Measurements from ENCODE around the gene PFKP.
"Not testable (repeated sequence)": the region's sequence is repeated elsewhere in the genome, so short reads cannot be mapped to it uniquely, and the experiment has no call there.

PFKP gene

GRCh38 chr10:3098689-3099088 lies 31.3 kb downstream of the PFKP start:
- no peak for DNase-seq (ENCODE audit: low spot score)

DNA sequence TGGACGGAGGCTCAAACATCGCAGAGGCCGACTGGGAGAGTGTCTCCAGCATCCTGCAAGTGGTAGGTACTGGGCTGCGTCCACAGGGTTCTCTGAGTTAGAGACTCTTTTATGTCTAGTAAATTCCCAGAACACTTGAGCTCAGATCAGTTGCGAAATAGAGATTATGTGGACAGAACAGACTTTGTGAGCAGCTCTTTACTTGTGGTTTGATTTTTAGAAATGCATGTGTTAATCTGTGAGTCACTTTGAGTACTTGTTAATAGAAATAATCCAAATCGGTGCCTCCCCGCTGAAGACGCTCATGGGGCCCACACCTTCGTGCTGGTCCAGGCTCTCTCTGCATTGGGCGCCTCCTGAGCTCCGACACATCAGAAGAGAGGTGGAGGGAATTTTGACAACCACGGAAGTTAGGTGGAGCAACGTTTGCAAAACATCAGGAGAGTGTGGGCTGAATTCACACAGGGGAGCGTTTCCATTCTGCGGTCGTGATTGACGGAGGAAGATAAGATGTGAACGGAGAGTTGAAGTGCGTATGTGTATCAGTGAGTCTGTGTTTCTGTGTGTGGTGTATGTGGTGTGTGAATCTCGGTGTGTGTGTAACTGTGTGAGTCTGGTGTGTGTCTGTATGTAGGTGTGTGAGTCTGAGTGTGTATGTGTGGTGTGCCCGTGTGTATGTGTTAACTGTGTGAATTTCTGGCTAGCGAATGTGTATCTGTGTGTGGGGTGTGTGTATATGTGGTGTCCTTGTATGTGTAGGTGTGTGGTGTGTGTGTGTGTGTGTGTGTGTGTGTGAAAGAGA lies 32.1 kb downstream of the PFKP start:
- DNase-seq (ENCODE audit: low spot score): no peak

- no peak for DNase-seq (ENCODE audit: low spot score)
Measured at GRCh38 chr10:3100093-3100792, 32.9 kb downstream of the PFKP start.

DNA sequence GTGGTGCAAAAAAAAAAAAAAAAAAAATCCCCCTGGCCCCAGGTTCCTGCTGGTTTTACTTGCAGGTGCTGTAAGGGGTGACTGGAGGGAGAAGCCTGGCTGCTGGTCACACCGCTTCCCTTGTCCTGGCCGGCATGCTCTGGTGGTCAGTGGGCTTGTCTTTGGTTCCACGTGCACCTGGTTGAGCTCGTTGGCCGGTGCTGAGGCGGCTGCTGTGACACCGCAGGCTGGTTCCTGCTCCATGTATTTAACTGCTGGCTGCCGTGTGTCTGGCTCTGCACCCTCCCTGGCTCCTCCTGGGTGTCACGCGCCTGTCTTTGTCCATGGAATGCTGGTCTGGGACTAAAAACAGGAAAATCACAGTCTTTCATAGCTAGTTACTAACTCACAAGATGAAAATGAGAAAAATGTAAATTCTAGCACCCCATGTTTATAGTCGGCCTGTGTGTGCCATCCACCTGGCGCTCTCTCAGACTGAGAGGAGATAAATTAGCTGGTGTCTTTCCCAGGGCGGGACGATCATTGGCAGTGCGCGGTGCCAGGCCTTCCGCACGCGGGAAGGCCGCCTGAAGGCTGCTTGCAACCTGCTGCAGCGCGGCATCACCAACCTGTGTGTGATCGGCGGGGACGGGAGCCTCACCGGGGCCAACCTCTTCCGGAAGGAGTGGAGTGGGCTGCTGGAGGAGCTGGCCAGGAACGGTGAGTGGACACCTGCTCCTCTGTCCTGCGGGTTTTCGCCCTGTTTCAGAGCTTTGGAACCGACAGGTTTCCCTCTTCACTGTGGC lies 33.7 kb downstream of the PFKP start:
- no peak for DNase-seq (ENCODE audit: low spot score)

DNA sequence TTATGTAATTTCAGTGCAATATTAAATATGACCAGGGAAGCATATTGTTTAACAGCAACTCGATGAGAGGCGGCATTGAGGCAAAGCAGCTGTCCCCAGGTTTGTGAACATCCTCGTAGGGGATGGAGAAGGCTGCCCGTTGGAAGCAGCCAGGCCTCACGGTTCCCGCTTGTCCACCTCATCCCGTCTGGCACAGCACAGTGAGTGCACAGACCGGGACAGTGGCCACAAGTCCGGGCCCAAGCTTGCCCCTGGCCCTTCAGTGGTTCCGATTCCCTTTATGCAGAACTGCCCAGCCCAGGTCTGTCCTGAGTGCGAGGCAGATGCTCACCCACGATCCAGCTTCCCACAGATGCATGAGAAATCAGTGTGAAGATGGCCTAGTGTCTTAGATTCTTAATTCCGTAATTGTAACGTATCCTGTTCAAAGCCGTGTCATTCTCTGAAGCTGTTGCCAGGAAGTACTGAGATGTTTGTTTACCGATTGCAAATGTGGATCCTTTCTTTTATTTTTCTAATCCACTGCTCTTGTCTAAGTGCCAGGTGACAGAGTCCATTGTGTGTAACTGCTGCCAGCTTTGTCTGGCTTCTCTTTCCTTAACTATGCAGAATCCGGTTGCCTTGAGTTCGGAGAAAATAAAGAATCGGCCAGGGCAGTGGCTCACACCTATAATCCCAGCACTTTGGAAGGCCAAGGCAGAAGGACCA lies 35.5 kb downstream of the PFKP start:
- DNase-seq (ENCODE audit: low spot score): no peak

GRCh38 chr10:3103646-3104045 lies 36.3 kb downstream of the PFKP start:
- no peak for DNase-seq (ENCODE audit: low spot score)

DNA sequence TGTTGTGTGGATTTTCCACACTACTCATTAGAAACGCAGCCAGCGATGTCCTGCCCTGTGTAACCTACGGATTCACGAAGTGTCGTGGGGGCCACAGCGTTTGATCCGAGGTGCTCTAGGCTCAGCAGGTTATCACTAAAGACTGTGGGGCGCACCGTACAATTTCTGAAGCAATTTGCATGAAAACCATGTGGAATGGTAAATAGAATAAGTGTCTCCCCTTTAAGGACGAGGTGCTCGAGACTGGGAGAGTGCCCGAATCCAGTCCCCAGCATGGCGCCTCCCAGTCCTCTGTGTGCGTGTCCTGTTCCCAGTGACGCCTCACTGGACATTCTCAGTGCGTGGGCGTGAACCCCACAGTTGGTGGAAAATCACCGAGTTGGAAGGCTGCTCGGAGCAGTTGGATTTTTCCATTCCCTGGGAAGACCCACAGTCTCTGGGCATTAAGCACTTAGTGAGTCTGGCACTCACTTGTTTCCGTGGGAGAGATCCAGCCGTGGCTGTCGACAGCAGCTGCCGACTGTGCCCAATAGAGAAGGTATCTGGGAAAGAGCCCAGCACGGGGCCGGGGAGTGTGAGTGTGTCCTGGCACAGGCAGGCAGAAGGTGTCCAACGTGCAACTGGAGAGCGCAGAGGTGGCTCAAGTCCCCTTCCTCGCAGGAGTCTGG lies 37.0 kb downstream of the PFKP start:
- no peak for DNase-seq (ENCODE audit: low spot score)

DNA sequence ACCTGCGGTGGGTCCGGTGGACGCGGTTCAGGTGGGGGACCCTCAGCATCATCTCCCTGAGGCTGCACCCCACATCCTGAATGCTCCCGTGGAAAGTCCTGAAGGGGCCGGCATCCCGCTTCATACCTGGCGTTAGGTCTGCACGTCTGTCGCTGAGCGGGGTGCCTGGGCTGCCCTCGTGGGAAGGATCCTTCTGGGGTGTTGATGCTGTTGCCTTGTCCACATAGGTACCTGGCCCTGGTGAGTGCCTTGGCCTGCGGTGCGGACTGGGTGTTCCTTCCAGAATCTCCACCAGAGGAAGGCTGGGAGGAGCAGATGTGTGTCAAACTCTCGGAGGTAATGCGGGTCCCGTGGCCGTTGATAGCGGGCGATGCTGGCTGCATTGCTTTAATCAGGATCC lies 37.8 kb downstream of the PFKP start:
- no peak for DNase-seq (ENCODE audit: low spot score)

DNA sequence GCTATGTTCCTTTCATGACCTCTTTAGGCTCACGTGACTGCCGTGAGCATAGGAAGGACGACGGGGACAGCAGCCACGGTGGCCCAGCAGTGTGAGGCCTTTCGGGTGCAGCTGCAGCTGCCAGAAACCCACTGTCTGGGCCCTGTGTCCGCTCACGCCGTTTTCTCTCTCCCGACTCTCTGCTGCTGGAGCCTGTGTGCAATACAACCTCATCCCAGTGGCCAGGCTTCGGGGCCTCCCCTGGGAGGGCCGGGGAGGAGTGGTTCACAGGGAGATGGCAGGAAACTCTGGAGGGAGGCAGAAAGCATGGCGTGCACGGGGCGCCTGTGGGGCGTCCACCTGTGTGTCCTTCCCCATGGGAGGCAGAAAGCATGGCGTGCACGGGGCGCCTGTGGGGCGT lies 38.6 kb downstream of the PFKP start:
- DNase-seq (ENCODE audit: low spot score): no peak

DNA sequence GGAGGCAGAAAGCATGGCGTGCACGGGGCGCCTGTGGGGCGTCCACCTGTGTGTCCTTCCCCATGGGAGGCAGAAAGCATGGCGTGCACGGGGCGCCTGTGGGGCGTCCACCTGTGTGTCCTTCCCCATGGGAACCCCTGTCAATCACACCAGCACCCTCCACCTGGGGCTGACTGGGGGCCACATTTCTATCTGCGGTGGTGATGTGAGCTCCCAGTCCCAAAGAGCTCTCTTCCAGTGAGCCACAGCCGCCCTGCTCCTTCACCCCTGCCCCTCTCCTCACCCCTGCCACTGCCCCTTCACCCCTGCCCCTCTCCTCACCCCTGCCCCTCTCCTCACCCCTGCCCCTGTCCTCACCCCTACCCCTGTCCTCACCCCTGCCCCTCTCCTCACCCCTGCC lies 39.0 kb downstream of the PFKP start:
- not testable (repeated sequence) for DNase-seq (ENCODE audit: low spot score)

GRCh38 chr10:3106928-3107425 lies 39.6 kb downstream of the PFKP start:
- DNase-seq (ENCODE audit: low spot score): no peak

DNA sequence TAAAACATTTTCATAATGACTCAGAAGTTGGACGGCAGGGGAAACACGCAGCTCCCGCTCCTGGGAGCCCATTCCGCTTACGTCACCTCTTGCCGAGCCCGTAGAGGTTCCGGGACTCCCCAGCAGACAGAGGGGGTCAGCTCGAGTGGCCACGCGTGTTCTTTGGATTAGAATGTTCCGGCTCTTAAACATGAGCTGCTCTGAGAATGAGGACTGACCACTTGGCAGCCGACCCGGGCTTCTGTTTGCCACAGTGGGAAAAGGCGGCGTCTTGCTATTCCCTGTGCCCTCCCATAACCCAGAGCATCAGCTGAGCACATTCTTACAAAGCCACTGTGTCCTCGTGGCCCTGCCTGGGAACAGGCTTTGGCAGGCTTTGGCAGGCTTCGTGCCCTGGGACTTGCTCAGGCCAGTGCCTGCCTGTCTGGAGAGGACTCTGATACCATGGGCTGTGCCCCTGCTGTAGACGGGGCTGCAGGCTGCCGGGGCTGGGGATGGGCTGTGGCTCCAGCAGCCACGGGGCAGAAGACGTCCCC lies 40.1 kb downstream of the PFKP start:
- no peak for DNase-seq (ENCODE audit: low spot score)

GRCh38 chr10:3108033-3108432 lies 40.7 kb downstream of the PFKP start:
- DNase-seq (ENCODE audit: low spot score): no peak

- no peak for DNase-seq (ENCODE audit: low spot score)
Measured at GRCh38 chr10:3108575-3109105, 41.3 kb downstream of the PFKP start.

GRCh38 chr10:3109196-3109595 lies 41.8 kb downstream of the PFKP start:
- no peak for DNase-seq (ENCODE audit: low spot score)

DNA sequence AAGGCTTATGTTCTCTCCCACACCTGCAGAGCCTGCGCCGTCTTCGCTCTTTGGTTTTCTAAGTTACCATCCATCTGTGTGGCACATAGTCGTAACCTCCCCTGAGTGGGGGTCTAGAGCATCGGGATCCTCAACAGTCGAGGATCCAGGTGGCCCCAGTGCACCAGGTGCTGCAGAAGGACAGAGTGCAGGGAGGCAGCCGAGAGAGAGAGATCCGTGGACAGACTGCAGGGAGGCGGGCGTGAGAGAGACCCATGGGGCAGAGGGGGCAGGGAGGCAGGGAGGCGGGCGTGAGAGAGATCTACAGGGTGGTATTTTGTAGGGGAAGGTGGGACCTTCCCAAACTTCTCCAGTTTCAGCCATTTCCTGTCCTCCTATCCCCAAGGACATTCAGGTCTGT lies 42.3 kb downstream of the PFKP start:
- DNase-seq (ENCODE audit: low spot score): no peak

DNA sequence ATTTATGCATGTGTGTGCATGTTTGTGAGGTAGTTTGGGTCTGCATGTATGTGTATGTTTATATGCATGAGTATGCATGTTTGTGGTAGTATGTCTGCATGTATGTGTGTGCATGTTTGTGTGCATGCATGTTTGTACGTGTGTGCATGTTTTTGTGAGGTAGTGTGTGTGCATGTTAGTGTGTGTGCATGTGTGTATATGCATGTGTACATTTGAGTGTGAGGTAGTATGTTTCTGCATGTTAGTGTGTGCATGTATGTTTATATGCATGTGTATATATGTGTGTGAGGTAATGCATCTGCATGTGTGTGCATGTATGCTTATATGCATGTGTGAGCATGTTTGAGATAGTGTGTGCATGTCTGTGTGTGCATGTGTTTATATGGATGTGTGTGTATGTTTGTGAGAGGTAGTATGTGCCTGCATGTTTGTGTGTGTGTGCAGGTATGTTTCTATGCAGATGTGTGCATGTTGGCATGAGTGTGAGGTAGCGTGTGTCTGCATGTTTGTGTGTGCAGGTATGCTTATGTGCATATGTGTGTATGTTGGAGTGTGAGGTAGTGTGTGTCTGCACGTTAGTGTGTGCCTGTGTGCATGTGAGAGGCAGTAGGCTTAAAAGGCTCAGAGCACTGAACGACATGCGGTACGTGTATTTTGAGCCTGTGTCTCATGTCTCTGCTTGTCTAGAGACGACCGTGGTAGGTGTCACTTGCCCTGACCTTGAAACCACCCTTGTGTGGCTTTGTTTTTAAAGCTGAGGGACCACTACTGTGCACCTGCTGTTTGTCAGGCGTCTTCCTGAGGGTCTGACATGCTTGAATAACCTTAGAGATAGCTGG lies 43.7 kb downstream of the PFKP start:
- DNase-seq (ENCODE audit: low spot score): no peak

GRCh38 chr10:3111621-3112163 lies 44.3 kb downstream of the PFKP start:
- DNase-seq (ENCODE audit: low spot score): no peak

DNA sequence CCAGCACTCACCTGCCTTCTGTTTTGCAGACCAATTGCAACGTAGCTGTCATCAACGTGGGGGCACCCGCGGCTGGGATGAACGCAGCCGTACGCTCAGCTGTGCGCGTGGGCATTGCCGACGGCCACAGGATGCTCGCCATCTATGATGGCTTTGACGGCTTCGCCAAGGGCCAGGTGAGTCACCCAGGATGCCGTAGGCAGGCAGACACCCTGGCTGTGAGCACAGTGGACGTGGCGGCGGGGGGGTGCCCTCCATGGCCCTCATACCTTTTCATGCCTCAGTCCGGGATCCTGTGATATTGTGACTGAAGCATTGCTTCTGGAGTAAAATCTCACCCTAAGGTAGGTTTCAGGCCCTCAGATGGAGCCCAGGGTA lies 46.0 kb downstream of the PFKP start:
- no peak for DNase-seq (ENCODE audit: low spot score)

DNA sequence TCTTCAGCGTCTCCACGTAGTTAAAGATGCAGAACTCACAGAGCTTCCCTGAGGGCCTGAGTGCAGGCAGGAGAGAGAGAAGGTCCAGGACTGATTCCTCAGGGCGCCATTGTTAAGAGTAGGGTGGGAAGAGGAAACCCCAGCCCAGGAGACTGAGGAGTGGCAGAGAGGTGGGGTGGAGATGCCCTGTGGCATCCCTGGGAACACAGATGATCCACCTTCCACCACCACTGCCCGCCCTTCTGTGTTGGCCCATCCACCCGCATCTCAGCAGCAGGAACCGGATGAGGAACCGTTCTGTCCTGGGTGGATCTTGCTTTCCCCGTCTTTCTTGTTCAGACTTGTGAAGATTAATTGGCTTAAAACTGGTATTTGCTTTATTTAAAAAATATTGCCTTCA lies 48.3 kb downstream of the PFKP start:
- DNase-seq (ENCODE audit: low spot score): no peak
